Mononuclear cell (primary cell): Measurements from ENCODE around the gene ACBD4. TPM values are rescaled to one million over a fixed set of nuclear protein-coding genes. Genes with fewer than 3 reads are reported as not detected.

Experiments used
- H3K27me3 ChIP-seq: 2 replicates; pipeline ENCODE4 v1.6.0; 2011; ENCODE audit warnings: low read length, control low read depth; ENCODE audit not compliant: insufficient read depth
- H3K4me1 ChIP-seq: 2 replicates; pipeline ENCODE4 v1.5.1; 2011; ENCODE audit warnings: mild to moderate bottlenecking, low read length, control low read depth; ENCODE audit not compliant: insufficient read depth
- H3K4me3 ChIP-seq: 2 replicates; pipeline ENCODE4 v1.5.1; 2011; ENCODE audit warnings: mild to moderate bottlenecking, low read length, moderate library complexity
- H3K9me3 ChIP-seq: 2 replicates; pipeline ENCODE4 v1.5.1; 2011; ENCODE audit warnings: low read depth, mild to moderate bottlenecking, control low read depth, low read length
- total RNA-seq: library from RNA; depleted of rRNA; stranded (reverse); fragments of >200 nt; gene quantifications from one replicate; pipeline ENCODE4 v1.2.3, GENCODE V29; 2012

ACBD4 gene
- total RNA-seq, result 6.9 TPM

- no peaks in the 10 kb centered on the region for H3K27me3 ChIP-seq
- peaks cover 27% of the 10 kb centered on the region for H3K4me1 ChIP-seq
- peak within 1 kb of the TSS; percentile 59 for H3K4me3 ChIP-seq
- H3K9me3 ChIP-seq, result no peaks in the 10 kb centered on the region
Observed at GRCh38 chr17:45135192-45135977, at the start of gene ACBD4. TSS of gene ACBD4 (plus strand) at chr17:45135687. CDS start at chr17:45136145, 458 bp downstream.

- Histone ChIP-seq H3K4me1 (no peaks in the 10 kb centered on the region), H3K9me3 (no peaks in the 10 kb centered on the region), H3K4me3 (no peak overlapping the region), H3K27me3 (no peaks in the 10 kb centered on the region)
Observed at GRCh38 chr17:45086391-45086790, 49.1 kb upstream of the ACBD4 start.

GRCh38 chr17:45086865-45087503 is 48.5 kb upstream of the ACBD4 start:
- Histone ChIP-seq H3K4me3 (no peak overlapping the region), H3K9me3 (no peaks in the 10 kb centered on the region), H3K4me1 (no peaks in the 10 kb centered on the region), H3K27me3 (no peaks in the 10 kb centered on the region)

- Histone ChIP-seq H3K4me1 (no peaks in the 10 kb centered on the region), H3K9me3 (no peaks in the 10 kb centered on the region), H3K27me3 (no peaks in the 10 kb centered on the region)
Observed at GRCh38 chr17:45087504-45087975, 47.9 kb upstream of the ACBD4 start.

GRCh38 chr17:45087978-45088377 is 47.5 kb upstream of the ACBD4 start:
- Histone ChIP-seq H3K4me1 (no peaks in the 10 kb centered on the region), H3K4me3 (no peak overlapping the region), H3K9me3 (no peaks in the 10 kb centered on the region), H3K27me3 (no peaks in the 10 kb centered on the region)

More at GRCh38 chr17:45087504-45087975, 47.9 kb upstream of the ACBD4 start:
- H3K4me3 ChIP-seq, result no peak overlapping the region

- no peaks in the 10 kb centered on the region for H3K9me3 ChIP-seq
- no peaks in the 10 kb centered on the region for H3K27me3 ChIP-seq
- no peaks in the 10 kb centered on the region for H3K4me1 ChIP-seq
- H3K4me3 ChIP-seq, result no peak overlapping the region
Observed at GRCh38 chr17:45088741-45089140, 46.7 kb upstream of the ACBD4 start.

- Histone ChIP-seq H3K27me3 (no peaks in the 10 kb centered on the region), H3K4me1 (no peaks in the 10 kb centered on the region), H3K9me3 (no peaks in the 10 kb centered on the region), H3K4me3 (no peak overlapping the region)
Observed at GRCh38 chr17:45090711-45091110, 44.8 kb upstream of the ACBD4 start.

GRCh38 chr17:45091778-45092425 is 43.6 kb upstream of the ACBD4 start:
- Histone ChIP-seq H3K4me1 (no peaks in the 10 kb centered on the region), H3K9me3 (no peaks in the 10 kb centered on the region), H3K4me3 (no peak overlapping the region), H3K27me3 (no peaks in the 10 kb centered on the region)

- no peaks in the 10 kb centered on the region for H3K27me3 ChIP-seq
- no peaks in the 10 kb centered on the region for H3K4me1 ChIP-seq
- no peak overlapping the region for H3K4me3 ChIP-seq
- no peaks in the 10 kb centered on the region for H3K9me3 ChIP-seq
Observed at GRCh38 chr17:45092911-45093430, 42.5 kb upstream of the ACBD4 start.

- Histone ChIP-seq H3K9me3 (no peaks in the 10 kb centered on the region), H3K4me3 (no peak overlapping the region), H3K4me1 (no peaks in the 10 kb centered on the region), H3K27me3 (no peaks in the 10 kb centered on the region)
Observed at GRCh38 chr17:45093444-45094110, 41.9 kb upstream of the ACBD4 start.

GRCh38 chr17:45096141-45096540 is 39.3 kb upstream of the ACBD4 start:
- no peaks in the 10 kb centered on the region for H3K4me1 ChIP-seq
- H3K4me3 ChIP-seq, result no peak overlapping the region
- no peaks in the 10 kb centered on the region for H3K27me3 ChIP-seq
- H3K9me3 ChIP-seq, result no peaks in the 10 kb centered on the region

- Histone ChIP-seq H3K9me3 (no peaks in the 10 kb centered on the region), H3K4me1 (no peaks in the 10 kb centered on the region), H3K4me3 (no peak overlapping the region), H3K27me3 (no peaks in the 10 kb centered on the region)
Observed at GRCh38 chr17:45096926-45097325, 38.6 kb upstream of the ACBD4 start.

- Histone ChIP-seq H3K4me3 (no peak overlapping the region), H3K4me1 (no peaks in the 10 kb centered on the region), H3K9me3 (no peaks in the 10 kb centered on the region), H3K27me3 (no peaks in the 10 kb centered on the region)
Observed at GRCh38 chr17:45098081-45098868, 37.2 kb upstream of the ACBD4 start.
